GM18517 (cell line): ENCODE data around the gene MYO9B.
A peak's percentile ranks its signal among the peaks of the same experiment; 100 is the strongest.

ENCODE experiments used
- ATAC-seq: cut with Tn5 transposase; IDR thresholded peaks from one replicate; pipeline ENCODE4 v1.9.1; 2021; ENCODE audit warnings: mild to moderate bottlenecking, moderate library complexity; ENCODE audit not compliant: unreplicated experiment

The MYO9B gene

DNA sequence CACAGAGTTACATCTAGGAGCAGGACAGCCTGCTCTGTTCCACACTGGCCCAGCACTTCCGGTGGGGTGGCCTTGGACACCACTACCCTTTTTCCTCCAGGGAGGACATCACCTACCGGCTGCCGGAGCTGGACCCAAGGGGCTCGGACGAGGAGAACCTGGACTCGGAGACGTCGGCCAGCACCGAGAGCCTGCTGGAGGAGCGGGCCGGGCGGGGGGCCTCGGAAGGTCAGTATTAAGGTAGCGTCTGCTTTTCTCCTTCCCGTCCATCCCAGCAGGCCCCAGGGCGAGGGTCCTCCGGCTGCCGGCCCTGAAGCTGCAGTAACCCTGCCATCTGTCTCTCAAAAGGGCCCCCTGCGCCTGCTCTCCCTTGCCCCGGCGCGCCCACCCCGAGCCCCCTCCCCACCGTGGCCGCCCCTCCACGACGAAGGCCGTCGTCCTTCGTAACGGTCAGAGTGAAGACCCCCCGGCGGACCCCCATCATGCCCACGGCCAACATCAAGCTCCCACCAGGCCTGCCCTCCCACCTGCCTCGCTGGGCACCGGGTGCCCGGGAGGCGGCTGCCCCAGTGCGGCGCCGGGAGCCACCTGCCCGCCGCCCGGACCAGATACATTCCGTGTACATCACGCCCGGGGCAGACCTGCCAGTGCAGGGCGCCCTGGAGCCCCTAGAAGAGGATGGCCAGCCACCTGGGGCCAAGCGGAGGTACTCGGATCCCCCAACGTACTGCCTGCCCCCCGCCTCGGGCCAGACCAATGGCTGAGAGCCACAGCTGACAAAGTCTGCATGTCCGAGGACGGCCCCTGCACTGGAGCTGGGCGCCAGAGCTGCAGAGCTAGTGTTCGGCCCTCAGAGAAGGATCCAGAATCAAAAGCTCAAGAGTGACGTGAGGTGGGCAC lies 136.2 kb downstream of the MYO9B start:
- ATAC-seq, result no peak

DNA sequence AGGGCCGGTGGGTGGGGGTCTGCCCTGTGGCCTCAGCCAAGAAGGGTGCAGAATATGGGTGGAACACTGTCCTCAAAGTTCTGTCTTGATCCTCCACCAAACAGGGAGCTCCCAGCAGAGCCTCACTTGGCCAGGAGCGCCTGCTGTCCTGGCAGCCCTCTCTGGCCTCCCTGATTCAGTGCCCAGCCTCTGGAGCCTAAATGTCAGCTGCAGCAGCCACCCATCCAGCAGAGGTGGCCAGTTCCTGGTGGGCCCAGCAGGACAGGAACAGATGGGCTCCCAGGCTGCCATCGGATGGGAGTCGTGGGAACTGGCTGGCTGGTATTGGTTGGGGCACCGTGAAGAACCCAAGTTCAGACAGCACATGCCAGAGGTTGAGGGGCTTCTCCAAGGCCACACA lies 137.8 kb downstream of the MYO9B start:
- no peak for ATAC-seq

DNA sequence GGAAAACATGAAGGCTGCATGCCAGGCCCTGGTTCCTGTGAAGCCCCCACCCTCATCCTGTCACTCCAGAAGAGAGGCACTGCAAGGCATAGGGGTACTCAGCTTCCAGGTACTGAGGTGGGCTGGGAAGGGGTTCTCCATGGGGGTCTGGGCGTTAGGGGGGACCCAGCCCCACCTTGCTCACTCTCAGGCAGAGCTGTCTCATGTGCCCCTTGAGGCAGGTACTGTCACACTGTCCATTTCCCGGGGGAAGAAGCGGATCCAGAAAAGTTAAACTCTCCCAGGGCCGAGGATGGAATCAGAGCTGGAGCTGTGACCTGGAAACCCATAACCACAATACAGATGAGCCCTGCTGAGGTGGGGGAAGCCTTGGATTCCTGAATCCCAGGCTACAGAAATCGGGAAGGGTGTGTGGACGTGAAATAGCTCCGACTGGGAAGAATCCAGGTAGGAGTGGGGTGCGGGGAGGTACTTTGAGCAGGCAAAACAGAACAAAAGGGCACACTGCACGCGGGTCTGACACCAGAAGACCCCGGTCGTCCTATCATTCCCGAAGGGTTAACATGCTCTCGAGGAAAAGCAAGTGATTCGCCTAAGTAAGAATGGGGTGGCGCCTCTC lies 139.0 kb downstream of the MYO9B start:
- ATAC-seq, result no peak

DNA sequence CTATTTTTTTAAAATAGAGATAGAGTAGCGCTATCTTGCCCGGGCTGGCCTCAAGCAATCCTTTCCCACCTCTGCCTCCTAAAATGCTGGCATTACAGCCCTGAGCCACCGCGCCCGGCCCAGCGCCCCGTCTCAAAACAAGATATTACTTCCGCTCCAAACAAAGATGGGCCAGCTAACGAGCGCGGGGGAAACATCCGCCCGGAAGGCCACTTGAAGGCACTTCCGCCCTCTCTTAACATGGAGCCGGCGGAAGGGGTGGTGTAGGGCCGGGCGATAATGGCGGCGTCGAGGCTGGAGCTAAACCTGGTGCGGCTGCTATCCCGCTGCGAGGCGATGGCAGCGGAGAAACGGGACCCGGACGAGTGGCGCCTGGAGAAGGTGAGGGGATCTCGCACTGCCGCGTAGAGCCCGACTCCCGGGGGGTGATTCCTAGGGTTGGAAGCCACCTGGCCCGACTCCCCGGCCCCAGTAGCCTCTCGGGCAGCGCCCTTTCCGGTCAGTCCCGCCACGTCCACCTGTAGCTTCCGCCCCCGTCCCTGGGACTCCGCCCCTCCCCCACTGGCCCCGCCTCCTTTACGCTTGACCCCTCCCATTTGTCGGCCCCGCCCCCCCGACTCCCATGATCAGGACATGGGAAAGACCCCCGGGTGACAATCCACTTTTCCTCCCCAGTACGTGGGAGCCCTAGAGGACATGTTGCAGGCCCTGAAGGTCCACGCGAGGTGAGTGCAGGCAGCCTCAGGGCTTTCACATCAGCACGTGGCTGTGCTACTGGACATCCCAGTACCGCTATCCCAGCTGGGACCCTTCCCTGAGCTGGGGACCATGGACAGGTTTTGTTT lies 139.8 kb downstream of the MYO9B start, which contains the start of gene USE1:
USE1 (plus strand) TSS at position 231 of the 845 bp plus-strand sequence; CDS start at position 280, 49 bp downstream.
- peak; percentile 62 for ATAC-seq

DNA sequence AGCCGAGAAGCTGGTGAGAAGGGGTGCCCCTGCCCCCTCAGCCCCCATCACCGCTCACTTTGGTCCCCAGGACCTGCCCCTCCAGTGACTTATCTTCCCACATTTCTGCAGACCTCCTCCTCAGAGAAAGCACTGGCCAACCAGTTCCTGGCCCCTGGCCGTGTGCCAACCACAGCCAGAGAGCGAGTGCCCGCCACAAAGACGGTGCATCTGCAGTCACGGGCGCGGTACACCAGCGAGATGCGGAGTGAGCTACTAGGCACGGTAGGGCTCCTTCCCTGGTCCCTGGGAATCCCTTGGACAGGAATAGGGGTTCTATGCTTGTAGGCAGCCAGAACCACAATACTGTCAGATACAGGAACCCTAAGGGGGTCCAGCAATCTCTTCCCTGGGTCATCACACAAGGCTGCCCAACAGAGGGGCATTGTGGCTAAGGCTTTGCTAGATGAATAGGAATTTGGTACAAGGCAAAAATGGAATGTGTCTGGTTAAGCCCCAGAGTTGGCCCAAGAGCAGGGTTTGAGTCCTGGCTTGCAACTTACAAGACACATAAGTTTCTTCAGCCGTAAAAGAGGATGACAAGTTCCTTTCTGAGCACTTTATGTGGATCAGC lies 140.6 kb downstream of the MYO9B start:
- ATAC-seq, result no peak

DNA sequence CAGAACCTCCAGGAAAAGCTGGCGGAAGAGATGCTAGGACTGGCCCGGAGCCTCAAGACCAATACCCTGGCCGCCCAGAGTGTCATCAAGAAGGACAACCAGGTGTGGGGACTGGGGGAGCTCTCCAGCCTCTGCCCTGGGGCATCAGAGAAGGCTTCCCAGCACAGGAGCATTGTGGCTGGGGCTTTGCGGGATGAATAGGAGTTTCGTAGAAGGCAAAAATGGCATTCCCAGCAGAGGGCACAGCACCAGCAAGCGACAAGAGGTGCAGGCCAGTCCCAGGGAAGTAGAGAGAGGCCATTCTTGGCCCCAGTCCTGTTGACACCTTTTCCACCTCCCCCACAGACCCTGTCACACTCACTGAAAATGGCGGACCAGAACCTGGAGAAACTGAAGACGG lies 143.7 kb downstream of the MYO9B start:
- ATAC-seq, result no peak

DNA sequence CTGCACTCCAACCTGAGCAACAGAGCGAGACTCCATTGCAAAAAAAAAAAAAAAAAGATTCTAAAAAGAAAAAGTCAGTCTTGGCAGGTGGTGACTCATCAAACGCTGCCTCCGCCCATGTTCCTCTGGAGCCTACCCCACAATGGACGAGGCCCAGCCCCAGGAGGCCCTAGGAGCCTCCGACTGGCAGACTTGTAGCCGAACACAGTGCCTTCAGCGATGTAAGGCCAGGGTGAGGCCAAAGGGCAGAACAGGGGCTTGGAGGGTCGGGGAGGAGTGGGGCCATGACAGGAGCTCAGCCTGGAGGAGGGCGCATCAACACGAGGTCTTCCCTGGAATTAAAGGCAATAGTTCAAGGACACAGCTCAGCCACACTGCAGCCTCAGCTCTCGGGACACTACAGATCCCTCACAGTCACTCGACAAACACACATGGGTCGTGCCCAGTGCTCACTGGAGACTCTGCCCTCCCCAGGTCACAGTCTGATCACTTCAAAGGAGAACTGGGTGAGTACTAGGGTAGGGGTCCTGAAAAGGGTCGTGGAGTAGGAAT lies 144.7 kb downstream of the MYO9B start:
- ATAC-seq, result no peak

DNA sequence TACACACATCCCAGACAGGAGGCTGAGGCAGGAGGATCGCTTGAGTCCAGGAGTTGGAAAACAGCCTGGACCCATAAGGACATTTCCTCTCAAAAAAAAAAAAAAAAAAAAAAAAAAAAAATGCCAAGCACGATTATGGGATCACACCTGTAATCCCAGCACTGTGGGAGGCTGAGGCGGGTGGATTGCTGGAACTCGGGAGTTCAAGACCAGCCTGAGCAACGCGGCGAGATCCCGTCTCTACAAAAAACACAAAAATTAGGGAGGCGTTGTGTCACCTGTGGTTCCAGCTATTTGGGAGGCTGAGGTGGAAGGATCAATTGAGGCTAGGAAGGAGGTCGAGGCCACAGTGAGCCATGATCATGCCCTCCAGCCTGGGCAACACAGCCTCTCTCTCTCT lies 149.5 kb downstream of the MYO9B start:
- no peak for ATAC-seq

DNA sequence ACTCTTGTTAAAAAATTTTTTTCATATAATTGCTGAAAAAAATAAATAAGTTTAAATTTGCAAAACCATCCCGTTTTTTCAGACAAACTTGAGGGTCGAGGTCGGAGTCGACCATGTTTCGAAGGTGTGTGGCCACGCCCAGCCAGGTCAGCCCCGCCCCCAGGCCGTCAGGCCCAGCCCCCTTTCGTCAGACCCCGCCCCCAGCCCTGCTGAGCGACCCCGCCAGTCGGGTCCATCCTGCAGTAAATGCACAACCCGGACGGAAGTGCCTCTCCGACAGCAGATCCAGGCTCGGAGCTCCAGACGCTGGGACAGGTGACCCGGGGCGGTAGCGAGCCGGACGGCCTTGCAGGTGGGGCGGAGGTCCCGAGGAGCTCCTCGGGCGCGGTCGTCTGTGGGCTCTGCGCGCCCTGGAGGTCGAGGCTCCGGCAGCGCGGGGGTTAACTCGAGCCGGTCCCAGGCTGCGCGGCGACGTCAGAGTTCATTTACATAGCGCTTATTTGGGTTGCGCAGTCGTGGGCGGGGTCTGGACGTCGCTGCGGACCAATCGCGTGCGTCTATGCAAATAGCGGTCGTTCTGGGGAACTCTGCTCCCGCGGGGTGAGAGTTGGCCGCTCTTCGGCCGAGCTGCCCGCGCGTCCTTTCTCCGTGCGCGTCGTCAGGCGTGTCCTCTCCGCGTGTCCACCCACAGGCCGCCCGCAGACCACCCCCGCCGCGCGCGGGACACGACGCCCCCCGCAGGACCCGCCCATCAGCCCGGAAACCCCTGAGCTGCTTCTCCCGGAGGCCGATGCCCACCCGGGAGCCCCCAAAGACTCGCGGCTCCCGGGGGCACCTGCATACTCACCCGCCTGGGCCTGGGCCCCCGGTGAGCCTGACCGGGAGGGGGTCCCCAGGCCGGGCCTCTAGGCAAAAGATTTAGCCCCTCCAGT lies 150.7 kb downstream of the MYO9B start, which contains the start of gene OCEL1:
OCEL1 (plus strand) TSS at position 225 of the 932 bp plus-strand sequence; CDS start at position 247, 22 bp downstream.
- ATAC-seq, result peak; percentile 84

DNA sequence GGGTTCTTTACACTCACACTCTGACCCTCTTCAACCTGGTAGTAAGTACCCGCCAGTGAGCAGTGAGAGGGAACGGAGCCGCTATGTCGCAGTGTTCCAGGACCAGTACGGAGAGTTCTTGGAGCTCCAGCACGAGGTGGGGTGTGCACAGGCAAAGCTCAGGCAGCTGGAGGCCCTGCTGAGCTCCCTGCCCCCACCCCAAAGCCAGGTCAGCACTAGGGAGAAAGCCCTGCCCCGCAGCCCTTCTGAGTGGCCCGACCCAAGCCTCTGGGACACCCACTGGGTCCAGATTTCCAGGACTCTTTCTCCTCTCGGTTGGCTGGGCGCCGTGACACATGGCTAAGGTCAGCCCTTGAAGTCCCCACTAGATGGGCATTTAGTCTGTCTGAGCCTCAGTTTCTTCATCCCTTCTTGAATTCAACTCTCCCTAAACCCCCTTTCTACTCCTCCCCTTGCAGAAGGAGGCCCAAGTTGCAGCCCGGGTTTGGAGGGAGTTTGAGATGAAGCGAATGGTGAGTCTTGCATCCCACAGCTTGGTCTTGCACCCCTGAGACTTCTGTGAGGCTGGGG lies 152.3 kb downstream of the MYO9B start:
- no peak for ATAC-seq

DNA sequence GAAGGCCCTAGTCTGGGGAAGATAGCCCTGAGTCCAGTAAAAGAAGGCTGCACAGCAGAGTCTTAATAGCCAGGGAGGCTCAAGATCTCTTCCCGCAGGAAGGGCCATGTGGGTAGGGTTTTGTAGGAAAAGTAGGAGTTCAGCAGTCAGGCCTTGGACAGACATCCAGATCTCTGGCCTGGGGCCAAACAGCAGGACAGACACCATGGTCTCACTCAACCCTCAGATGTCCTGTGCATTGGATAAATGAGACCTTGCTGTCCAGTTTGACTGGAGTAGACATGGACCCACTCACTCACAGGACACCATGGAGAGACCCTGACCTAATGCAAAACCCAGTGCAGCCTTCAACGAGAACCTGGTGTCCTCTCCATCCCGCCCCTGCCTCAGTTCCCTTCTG lies 154.3 kb downstream of the MYO9B start:
- ATAC-seq, result no peak

DNA sequence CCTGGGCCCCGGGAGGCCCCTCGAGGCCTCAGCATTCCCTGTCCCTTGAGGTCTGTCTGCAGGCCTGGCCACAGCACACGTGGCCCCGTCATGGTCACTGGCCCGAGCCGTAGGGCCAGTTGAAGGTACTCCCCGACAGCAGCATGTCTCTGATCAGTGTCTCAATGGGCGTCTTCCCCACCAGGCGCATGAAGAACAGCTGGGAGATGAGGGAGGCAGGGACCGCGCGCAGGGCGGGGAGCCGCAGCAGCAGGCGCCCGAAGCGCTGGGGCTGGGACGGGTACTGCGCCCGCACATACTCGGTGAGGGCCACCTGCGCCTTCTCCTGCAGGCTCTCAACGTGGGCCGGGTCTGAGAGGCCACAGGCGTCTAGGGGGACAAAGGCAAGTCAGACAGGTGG lies 156.7 kb downstream of the MYO9B start:
- no peak for ATAC-seq

DNA sequence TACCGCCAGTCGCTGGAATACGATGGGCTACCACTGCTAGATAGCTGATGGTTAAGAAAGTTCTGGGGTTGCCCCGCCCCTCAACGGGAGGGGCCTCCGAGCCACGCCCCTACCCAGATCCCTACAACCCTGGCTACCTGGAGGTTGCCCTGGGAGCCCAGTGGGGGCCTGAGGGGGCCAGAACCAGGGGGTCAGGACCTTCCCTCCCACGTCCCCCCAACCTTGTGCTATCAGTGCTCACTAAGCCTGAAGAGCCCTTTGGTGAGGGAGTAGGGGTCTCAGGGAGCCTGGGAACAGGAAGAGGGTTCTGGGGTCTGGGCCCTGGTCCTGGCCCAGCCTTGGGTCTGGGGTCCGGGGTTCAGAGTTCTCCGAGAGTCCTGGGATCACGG lies 159.3 kb downstream of the MYO9B start:
- ATAC-seq, result peak; percentile 33

DNA sequence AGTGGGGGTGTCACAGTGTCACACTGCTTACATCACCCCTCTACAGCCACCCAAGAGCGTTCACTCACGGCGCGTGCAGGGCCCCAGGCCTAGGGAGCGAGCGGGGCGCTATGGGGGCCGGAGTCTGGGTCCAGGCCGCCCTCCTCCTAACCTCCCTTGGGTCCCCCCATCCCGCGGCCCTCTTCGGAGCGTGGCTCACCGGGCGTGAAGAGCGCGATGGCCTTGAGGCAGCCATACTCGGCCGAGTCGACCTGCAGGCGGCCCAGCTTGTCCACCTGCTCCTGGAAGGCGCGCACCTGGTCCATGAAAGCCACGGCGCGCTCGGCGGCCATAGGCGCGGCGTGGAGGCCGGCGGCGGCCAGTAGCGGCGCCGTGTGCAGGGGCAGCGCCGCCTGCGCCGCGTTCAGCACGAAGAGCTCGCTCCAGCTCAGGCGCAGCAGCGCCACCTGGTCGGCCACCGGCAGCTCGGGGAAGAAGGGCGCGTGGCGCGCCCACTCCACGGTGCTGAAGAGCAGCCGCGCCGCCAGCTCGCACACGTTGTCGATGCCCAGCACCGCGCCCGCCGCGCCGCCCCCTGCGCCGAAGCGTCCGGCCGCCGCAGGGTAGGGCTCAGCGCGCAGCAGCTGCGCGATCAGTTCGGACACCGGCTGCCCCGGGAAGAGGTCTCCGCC lies 159.9 kb downstream of the MYO9B start:
- peak; percentile 55 for ATAC-seq

DNA sequence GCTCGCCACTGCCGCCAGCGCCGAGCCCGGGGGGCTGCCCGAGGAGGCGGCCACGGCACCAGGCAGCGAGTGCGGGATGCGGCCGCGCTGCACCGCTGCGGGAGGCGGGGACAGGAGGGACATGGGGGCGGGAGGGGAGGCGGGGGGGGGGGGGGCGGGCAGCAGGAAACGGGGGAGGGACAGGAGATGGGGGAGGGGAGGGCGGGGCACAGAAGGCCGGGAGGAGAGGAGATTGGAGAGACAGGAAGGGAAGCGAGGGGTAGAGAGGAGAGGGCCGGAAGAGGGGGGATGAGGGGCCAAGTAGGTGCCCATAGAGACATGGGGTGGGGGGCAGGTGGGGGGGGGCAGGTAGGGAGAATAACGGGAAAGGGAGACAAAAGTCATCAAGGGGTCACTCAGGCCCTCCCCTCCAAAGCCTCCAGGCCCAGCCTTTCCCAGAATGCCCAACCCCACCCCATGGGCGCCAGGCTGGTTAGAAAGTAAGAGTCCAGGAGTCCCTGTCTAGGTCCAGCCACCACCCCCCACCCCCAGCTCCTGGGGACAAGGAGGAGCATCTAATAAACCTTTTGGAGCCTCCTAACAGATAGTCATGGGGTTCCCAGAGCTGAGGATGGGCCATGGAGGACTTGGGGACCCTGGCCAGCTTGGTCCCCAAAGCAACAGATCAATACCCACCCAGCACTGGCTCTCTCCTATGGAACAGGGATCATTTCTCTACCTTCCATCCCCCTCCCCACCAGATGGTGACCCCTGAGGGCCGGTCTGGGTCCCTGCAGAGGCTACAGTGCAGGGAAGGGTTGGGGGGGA lies 160.6 kb downstream of the MYO9B start:
- no peak for ATAC-seq

DNA sequence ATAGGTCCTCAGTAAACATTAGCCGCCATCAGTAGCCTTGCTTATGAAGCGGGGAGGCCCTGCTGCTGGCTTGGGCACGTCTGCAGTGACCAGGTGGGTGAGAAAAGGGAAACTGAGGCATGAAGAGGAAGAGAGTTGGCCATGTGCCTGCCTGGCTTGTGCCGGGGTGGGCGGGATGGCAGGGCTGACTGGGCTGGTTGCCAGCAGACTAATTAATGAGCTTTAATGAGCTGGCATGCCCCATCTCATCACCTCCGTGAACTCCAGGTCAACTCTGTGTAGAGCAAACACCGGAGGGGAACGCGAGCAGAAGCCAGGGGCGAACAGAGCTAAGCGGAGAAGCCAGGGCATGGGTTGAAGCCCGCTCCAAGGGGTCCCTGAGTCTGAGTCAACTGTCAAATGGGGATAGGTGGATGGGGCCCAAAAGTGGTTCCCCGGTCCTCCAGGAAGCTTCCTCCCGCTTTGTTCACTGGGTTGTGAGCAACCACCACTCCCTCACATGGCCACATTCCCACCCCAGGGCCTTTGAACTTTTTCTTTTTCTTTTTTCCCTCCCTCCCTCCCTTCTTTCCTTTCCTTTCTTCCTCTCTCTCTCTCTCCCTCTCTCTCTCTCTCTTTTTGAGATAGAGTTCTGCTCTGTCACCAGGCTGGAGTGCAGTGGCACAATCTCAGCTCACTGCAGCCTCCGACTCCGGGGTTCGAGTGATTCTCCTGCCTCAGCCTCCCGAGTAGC lies 161.4 kb downstream of the MYO9B start:
- ATAC-seq, result no peak
